GM13977 (cell line): ENCODE measurements around the gene HARBI1.

ENCODE experiments used
- DNase-seq: peaks from one replicate; pipeline ENCODE4 v3.0.0; 2012; ENCODE audit warnings: low spot score
- in situ Hi-C: fragments of 300-500 bp; cut with MboI; formaldehyde crosslinking; loops from one replicate; pipeline ENCODE4 v1.12.0; 2022; ENCODE audit warnings: low sequenced_read_pairs, low pct_unique_long_range_greater_than_20kb, mixed read lengths, inconsistent platforms; ENCODE audit not compliant: unreplicated experiment
- TF ChIP-seq, protein P1 (sequence below): IDR thresholded peaks from 2 replicates; pipeline ENCODE4 v1.5.1; 2012; ENCODE audit warnings: mild to moderate bottlenecking, control low read depth; ENCODE audit not compliant: insufficient read depth; ENCODE audit errors: extremely low read depth, missing control alignments

Gene HARBI1

DNA sequence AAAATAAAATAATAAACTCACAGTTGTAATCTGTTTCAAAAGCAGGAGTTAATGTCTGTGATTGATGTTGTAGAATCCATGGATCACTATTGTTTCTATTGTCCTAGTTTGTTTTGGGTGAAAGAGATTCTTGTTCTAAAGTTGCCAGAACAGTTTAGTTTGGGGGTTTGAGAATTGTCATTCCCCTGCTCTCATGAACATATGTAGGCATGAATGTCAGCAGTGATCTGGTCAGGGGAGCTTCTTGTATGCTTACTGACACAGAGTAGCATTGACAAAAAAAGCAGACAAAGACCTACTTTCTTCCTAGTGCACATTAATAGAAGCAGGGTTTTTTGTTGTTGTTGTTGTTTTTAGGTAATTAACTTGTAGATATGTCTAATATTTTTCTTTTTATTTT, 44.8 kb upstream of the HARBI1 start:
- no peak for DNase-seq
- TF ChIP-seq, protein P1, sequence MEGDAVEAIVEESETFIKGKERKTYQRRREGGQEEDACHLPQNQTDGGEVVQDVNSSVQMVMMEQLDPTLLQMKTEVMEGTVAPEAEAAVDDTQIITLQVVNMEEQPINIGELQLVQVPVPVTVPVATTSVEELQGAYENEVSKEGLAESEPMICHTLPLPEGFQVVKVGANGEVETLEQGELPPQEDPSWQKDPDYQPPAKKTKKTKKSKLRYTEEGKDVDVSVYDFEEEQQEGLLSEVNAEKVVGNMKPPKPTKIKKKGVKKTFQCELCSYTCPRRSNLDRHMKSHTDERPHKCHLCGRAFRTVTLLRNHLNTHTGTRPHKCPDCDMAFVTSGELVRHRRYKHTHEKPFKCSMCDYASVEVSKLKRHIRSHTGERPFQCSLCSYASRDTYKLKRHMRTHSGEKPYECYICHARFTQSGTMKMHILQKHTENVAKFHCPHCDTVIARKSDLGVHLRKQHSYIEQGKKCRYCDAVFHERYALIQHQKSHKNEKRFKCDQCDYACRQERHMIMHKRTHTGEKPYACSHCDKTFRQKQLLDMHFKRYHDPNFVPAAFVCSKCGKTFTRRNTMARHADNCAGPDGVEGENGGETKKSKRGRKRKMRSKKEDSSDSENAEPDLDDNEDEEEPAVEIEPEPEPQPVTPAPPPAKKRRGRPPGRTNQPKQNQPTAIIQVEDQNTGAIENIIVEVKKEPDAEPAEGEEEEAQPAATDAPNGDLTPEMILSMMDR, result no peak
- in situ Hi-C loops, result no loop called here

DNA sequence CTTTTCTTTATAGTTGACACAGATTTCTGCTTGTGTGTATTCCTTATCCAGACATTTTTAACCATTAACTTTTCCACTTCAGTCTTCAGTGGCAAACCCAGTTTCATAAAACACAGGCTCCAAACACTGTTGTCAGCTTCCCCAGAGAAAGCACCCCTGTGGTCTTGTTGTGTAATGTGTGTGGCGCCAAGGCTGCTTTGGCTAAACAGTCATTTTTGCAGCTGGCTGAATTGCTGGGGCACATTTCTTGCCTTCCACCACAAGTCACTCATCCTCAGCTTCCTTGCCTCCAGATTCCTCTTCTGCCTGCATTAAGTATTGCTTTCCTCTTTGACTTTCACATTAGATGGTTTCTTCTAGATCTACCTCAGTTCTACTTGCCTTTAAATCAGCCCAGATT, 42.9 kb upstream of the HARBI1 start:
- DNase-seq, result no peak
- TF ChIP-seq, protein P1, result no peak
- in situ Hi-C loops, result no loop called here

DNA sequence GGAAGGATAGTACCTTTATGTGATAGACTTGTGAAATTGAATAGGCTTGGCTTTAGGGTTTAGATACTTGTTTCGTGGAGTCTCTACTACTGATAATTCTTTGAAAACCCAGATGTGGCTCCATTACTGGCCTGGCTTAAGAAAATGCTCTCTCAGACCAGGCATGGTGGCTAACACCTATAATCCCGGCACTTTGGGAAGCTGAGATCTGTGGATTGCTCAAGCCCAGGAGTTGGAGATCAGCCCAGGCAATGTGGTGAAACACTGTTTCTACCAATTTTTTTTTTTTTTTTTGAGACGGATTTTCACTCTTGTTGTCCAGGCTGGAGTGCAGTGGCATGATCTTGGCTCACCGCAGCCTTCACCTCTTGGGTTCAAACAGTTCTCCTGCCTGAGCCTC, 41.2 kb upstream of the HARBI1 start:
- DNase-seq, result no peak
- in situ Hi-C loops, result no loop called here
- TF ChIP-seq, protein P1, result no peak

DNA sequence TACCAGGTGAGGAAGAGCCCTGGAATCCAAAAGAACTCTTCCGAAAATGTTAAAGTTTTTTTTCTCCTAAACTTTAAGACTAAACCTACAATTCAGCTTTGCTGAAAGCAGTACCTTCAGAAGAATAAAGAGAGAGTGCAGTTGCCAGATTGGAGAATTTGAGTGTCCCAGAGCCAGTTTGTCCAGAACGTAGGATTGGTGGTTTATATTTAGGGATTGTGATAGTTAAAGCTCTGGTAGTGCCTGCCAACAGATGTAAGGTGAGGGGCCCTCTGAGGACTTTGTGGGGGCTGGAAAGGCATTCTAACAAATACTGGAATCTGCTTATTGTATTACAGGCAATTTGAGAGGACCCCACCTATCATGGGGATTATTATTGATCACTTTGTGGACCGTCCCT, 40.2 kb upstream of the HARBI1 start:
- DNase-seq, result no peak
- in situ Hi-C loops, result no loop called here
- TF ChIP-seq, protein P1, result no peak

DNA sequence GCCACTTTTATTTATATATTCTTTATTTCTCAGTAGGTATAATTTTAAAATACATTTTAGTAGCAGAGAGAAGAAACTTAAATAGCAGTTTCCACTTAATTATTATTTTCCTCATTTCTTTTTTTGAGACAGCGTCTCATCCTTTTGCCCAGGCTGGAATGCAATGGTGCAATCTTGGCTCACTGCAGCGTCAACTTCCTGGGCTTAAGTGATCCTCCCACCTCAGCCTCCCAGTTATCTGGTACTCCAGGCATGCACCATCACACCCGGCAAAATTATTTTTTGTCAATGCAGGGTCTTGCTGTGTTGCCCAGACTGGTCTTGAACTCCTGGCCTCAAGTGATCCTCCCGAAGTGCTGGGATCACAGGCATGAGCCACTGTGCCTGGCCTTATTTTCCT, 38.6 kb upstream of the HARBI1 start:
- TF ChIP-seq, protein P1, result no peak
- DNase-seq, result no peak
- in situ Hi-C loops, result no loop called here

DNA sequence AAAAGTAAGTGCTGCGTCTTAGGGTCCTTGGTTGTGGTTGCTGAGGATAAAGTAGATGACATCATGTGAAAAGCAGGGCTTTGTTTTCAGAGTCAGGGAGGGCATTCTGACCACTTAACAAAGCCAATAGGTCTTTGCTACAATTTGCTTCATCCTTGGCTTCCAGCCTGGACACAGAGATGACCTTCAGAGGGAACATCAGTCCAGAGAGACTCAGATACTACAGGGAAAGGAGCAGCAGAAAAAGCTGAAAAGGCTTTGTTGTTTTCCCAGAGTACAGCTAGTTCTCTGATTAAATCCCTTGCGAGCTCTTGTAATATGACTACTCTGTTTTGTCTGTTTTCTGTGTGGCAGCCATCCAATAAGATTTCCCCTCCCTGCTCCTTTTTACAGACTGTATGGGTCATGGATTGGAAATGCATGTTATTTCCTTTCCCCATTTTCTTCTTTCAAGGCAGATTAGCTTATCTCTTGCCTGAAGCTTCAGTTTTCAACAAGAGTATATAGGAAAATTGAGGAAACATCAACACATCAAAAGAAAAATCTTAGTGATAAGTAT, 32.2 kb upstream of the HARBI1 start:
- TF ChIP-seq, protein P1, result no peak
- no peak for DNase-seq
- in situ Hi-C loops, result no loop called here

DNA sequence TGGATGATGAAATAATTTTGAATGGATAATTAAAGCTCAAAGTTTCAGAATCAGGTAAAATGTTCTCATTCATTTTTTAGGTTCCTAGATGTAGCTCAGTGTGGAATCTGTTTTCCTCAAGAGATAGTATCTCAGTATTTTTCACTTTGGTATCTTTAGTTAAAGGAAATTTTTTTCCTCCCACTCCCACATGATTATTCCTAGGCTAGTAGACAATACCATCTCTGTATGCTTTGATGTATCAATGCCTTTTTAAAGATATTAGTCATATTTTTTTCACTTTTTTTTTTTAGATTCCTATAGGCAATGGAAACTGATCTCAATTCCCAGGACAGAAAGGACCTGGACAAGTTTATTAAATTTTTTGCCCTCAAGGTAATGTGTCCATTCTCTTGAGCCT, 27.0 kb upstream of the HARBI1 start:
- in situ Hi-C loops, result no loop called here
- no peak for DNase-seq
- TF ChIP-seq, protein P1, result no peak
